GM19438 (cell line): ENCODE results near the gene PLCB4.

Experiments used
- ATAC-seq: cut with Tn5 transposase; IDR thresholded peaks from one replicate; pipeline ENCODE4 v1.9.1; 2021; ENCODE audit warnings: low read depth; ENCODE audit not compliant: unreplicated experiment

The PLCB4 gene

DNA sequence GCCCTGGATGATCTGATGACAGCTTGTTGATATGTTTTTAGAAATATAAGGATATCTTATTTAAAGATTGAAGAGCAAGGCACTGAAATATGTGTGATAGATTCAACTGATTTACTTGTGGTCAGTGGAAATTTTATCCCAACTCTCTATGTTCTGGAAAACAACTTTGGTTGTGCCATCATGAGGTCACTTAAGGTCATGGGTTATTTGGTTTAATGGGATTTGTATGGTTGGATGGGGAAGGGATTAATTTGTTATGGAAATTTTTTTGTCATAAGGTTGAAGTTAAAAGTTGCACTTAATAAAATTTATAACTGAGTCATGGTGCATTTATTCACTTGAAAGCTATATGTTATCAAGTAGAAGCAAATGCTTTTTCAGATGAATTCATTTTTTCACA is 231.2 kb downstream of the PLCB4 start:
- ATAC-seq, result no peak

DNA sequence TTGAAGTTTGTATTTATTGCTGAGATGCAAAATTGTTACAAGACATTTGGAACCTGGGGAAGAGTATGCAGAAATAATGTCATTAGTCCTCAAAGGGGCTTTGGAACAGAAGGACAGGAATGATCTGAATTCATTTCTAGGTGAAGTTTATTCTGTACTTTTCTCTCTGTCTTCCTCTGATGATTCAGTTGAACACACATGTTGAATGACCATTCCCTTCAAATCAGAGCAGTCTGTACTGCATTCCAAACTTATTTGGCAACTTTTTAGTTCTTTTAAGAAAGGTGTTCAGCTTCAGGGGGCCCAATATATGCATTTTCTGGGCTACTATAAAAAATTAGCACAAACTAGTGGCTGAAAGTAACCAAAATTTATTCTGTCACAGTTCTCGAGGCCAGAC is 231.6 kb downstream of the PLCB4 start:
- no peak for ATAC-seq

DNA sequence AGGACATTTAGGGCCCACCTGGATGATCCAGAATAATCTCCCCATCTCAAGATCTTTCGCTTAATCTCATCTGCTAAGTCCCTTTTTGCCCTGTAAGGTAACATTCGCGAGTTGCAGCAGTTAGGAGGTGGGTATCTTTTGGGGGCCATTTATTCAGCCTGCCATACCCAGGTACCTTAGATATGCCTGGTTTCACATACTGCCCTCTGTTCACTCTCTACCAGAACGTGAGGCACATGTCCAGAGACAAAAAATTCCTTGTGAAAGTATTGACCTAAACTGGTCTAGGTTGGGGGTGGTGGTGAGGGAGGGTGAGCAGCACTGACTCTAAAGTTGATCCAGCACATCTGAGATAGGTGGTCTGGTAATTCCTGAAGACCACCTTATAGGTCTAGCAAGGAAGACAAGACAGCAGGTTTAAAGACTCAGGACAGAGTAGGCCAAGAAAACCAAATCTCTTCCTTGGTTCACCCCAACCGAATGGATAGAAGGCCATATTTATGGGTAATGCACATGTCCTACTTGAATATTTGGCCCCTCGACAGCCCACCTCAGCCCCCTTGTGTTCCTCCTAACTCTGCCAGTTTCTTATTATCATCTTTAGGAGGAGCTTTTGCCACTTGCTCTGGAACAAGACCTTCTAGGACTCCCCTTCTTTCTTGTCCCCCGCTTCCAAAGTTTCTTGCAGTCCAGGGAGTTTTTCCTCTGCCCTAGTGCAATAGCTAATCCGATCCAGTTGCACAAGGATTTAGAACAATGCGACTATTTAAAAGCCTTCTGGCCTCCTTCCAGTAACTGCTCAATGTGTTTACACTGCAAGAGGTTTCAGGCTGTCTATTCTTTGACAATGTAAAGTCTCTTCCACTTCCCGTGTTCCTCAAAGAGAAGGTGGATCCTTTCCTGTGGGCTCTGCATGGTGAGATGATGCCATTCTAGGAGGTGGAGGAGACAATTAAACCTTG is 232.5 kb downstream of the PLCB4 start:
- no peak for ATAC-seq

DNA sequence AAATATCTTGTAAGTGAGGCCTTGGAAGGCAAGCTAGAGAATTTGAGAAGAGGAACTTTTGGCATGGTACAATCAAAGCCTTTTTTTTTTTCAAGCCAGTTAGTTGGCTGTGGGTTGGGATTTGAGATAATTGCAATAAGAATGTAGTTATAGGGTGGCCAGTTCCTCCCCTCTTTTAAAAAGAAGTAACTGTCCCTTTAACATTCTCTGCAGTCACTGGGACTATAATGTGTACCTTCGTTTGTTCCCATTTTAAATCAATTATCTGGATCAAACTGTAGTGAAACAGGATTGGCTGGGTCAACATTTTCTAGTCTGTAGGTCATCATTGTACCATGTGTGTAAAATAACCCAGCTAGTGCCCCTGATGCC is 233.2 kb downstream of the PLCB4 start:
- no peak for ATAC-seq

DNA sequence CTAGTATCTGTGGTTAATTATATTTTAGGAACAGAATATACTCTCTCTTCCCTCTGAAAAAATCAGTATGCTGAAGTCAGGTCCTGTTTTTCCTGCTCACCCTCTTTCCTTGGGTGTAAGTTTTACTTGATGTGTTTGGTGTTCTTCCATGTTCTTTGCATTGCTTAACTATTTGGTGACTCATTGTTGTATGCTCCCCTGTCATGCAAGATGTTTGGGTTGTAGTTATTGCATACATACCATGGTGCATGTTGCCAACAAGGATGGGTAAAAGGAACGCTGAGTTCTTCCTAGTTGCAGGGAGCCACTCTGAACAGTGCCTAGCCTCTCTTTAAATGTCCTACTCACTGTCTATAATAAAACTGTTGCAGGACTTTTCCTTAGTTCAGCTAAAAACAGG is 237.6 kb downstream of the PLCB4 start:
- no peak for ATAC-seq

DNA sequence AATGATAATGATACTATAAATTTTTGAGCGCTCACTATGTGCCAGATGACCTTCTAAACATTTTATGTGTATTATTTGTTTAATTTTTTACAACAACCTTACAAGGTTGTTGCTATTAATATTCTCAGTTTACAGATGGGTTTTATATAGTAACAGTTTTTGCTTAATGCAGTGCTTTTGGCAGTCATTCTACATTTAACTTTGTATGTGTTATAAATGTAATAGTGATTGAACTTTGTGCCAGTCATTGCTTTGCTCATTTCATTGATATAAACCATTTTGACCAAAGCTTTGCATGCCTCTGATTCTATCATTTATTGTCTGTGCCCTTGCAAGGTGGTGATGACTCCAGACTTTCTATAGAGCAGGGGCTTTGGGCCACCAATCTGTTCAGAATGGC is 239.2 kb downstream of the PLCB4 start:
- no peak for ATAC-seq

DNA sequence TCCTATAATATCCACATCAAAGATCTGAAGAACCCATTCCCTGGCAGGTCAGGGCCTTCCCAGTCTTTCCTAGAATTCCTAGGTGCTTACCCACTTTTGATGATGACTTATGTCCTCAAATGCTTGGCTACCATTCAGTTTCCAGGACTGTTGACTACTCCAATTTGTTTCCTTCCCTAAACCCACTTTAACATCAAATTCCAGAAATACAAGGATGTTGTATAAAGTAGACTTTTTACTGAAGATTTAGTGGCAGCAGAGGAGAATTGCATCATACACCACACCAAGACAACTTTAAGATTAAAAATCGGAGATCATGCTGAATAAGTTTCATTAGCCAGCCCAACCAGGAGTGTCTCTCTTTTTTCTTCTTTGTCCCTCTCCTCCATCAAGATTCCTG is 242.2 kb downstream of the PLCB4 start:
- no peak for ATAC-seq

DNA sequence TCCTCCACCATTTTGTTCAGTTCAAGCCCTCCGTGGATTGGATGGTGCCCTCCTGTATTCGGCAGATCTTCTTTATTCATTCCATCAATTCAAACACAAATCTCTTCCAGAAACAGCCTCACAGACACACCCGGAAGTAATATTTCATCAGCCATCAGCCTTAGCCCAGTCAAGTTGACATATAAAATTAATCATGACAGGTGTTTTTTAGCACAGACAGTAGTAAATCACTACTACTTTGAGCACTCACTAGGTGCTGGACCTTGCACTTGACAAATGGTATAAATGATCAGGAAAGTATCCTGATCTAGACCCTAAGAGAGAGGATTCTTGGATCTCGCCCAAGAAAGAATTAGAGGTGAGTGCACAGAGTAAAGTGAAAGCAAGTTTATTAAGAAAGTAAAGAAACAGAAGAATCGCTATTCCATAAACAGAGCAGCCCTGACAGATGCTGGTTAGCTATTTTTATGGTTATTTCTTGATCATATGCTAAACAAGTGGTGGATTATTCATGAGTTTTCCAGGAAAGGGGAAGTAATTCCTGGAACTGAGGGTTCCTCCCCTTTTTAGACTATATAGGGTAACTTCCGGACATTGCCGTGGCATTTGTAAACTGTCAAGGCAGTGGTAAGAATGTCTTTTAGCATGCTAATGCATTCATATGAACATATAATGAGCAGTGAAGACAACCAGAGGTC is 250.9 kb downstream of the PLCB4 start:
- no peak for ATAC-seq

DNA sequence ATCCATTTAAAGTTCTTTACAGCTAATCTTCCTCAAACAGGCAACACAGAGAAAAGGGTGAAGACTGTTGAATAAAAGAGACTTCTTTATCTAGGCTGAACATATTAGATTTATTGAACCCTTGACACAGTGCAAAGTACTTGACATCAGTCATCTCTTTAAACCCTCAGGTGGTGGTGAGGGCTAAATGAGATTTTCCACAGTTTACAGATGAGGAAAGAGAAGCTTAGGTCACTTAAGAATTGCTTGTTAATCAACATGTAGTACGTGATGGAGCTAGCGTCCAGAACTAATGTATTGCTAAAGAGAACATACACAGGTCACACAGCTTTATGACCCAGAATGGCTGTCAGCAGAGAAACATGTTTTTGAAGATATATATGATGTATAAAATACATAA is 252.1 kb downstream of the PLCB4 start:
- no peak for ATAC-seq

DNA sequence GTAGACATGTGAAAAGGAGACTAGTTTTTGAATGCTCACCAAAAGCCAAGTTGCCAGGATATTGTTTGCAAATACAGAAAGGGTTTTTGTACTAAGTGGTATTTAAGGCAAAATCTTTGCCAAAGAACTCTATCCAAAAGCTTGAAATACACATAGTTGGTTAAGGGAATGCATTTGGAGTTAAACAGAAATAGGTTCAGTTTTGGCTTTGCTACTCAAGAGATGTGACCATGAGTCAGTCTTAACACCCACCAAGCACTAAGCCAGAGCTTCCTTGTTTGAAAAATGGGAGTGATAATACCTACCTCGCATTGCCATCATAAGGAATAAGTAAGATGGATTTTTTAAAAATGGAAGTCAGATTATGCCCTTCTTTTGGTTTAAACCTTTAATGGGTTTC is 253.8 kb downstream of the PLCB4 start:
- ATAC-seq, result no peak

DNA sequence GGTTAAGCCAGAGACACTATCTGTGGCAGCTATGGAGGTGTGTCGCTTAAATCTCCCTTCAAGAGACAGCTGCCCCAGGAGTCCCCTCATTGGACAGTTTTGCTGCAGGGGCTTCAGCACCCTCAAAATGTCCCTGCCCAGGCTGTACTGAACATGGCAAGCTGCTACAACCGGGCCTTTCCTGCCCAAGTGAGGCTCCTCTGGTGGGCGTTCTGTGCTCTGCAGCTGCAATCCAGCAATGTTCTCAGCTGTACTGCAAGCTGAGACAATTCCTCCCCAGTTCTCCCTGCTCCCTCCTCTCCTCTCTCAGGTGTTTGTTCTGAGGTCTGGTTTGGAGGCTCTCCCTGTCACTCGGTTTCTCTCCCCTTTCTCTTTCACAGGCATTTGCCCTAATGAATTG is 254.7 kb downstream of the PLCB4 start:
- ATAC-seq, result no peak

DNA sequence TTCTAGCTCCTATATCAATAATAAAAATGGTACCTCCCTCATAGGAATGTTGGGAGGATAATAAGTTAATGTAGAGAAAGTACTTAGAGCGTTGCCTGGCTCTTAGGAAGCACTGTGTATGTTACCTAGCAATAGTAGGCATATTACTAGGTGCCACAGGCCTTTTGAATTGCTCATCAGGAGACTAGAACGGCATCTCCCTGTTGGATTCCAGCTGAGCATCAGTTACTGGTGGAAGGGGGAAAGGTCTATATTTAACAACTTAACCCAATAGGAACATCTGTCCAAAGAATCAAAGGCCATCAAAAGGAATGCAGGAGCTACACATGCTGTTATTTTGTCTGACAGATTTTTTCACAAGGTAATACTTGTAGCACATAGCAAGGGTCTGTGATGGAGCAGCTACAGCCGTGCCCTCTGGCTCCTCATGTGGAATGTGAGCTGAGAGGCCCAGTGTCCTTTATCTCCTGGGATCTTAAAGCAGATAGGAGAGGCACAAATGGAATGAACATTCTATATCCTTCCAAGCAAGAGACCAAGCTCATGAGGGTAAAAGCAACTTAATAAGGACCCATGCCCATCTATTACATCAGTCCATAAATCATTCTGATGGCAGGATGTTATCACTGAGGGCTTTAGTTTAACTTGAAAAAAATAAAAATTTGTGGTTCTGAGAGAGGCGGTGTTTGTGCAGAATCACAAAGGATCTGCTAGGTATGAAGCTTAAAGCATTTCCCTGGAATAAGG is 260.6 kb downstream of the PLCB4 start:
- no peak for ATAC-seq

DNA sequence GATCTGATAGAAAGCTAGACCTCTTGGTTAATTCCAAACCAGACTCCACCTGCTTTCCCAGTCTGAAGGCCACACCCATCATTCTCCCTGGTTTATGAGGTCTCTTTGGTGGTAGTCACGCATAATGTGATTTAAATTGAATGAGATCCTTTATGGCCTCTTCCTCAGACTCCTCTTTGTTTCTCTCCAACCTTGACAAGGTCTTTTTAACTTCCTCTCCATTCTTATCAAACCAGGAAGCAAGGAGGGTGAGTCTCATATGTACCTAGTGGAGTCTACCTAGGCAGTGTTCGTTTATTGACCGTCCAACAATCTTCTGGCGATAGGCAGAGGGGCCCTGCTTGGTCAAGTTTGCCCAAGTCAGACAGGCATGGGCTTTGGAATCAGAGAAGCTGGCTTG is 261.3 kb downstream of the PLCB4 start:
- no peak for ATAC-seq

DNA sequence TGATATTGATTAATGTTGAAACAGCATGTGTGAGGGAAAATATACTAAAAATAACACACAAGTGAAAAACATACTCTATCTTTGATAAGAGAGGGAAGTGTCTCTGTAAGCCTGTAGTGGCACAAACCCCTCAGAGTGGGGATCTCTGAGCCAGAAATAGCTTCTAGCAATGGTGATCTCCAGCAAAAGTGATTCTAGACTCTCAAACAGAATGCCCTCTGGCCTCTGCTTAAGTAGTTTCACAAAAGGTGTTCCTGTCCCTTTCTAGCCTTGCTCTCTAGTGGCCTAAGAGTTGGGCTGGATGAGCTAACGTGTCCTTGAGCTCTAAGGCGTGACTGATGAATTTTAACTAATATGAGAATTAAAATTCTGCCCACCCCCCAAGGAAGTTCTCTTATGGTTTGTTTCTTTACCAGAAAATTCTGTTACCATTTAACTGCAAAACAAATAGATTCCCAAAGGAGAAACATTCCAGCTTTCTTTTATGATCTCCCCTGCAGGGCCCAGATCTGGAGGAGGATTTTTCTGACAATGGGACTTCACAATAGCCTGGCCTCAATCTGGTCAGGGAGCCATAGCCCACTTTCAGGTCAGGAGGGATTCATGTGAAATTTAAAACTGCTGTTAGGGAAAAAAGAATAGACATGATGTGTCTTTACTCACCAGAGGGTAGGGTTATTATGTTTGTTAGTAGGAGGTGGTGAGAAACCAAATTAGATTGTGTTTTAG is 263.0 kb downstream of the PLCB4 start:
- ATAC-seq, result no peak

DNA sequence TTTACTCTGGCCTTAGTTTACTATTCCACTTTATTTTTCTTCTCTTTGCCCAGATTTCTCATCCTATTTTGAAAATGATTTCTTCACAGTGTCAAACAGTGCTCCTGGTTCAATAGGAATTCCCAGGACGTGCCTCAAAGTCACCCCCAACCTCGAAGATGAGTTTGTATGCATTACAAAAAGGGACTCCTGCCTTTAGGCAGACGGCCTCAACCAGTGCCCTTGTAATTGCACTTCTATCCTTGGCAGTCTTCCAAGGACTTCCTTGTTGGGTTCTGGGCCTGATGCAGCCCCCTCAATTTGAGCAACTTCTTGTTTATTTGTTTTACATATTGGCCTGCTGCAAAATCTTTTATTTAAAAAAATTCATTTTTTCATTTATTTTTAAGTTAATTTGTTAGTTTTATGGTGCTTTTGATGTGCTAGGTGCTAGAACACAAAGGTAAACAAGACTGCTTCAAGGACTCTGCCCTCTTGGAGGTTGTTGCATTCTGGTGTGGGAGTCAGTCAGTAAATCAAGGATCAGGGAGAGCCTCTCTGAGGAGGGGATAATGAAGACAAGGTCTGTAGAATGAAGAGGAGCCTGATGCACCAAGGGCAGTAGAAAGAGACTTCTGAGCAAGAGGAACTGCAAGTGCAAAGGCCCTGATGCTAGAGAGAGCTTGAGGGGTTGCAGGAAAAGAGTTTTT is 264.0 kb downstream of the PLCB4 start:
- no peak for ATAC-seq

DNA sequence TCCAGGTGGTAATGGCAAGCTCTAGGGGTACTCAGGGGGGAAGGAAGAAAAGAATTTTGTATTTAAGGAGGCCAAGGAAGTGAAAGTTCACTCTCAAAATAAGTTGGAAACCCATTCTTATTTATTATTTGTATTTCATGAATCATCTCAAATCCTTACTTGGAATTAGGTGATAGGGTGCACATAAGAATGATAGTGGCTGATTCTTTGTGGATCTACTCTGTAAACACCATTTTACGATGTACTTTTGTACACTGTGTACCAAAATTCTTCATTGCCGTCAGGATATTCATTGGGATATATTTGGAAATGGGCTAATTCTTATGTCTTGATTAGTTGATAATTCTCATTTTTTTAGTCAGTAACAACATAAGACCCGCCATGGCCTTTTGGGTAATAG is 266.0 kb downstream of the PLCB4 start:
- no peak for ATAC-seq

DNA sequence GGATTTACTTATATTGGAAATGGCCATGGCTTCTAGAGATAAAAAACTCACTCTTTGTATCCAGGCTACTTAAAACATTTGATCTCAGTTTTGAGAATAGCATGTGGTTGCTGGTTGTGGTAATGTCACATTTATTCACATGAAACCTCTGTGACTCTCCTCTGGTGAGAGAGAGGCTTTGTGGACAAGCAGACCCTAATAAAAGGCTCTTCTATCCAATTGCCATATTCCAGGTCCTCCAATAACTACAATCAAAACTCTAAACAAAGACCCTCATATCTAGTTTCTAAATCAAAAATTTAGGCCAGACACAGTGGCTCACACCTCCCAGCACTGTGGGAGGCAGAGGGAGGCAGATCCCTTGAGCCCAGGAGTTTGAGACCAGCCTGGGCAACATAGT is 269.2 kb downstream of the PLCB4 start:
- ATAC-seq, result no peak

DNA sequence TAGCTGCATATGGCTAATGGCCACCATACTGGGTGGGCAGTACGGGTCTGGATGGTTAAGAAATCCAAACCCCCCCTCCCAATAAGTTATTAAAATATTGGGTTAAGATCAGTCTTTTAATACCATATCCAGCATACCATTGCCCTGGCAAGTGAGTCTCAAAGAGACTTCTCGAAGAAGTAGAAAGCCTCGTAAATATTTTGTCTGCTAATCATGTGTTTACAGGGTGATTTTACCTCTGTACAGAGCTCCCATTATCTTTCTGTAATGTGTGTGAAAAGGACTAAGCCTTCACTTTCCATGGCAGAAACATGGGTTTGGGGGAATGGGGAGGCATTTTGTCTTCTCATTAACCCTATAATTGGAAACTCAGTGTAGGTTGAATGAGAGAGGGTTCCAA is 270.8 kb downstream of the PLCB4 start:
- ATAC-seq, result no peak

DNA sequence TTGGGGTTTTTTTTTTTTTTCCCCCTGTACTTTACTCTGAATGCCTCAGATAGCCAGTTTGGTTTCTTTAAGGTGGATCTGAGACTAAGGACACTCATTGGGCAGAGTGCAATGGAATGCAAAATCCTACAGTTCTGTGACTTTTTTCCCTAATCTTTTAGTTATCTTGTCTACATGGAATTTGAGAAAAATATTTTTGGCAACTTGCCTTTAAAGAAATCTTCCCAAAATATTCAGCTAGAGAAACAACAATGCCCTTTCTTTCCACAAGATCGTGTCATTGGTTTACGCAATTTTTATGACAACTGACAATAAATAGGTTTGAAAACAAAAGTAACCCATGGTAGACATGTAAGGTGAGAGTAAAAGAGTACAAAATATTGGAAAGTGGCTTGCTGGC is 273.8 kb downstream of the PLCB4 start:
- ATAC-seq, result no peak
